H1 (cell line): Measurements from ENCODE around the gene LTBP4.

Experiments
- EP300 ChIP-seq, 2 experiments: IDR thresholded peaks; 1 replicate in 1 of 2; 2 replicates in 1 of 2; pipeline ENCODE4 v1.6.1; 2011 to 2012; ENCODE audit warnings: low read depth in 2 of 2, low read length in 2 of 2, mild to moderate bottlenecking in 2 of 2, borderline replicate concordance in 1 of 2, inconsistent platforms in 1 of 2, moderate library complexity in 1 of 2
- POLR2A ChIP-seq, 2 experiments: IDR thresholded peaks; 1 replicate in 1 of 2; 2 replicates in 1 of 2; pipeline ENCODE4 v1.6.1; 2011; ENCODE audit warnings: low read depth in 2 of 2, low read length in 2 of 2, mild to moderate bottlenecking in 2 of 2; ENCODE audit errors: control extremely low read depth in 1 of 2
- SAP30 ChIP-seq: fragments of 300-600 bp; sonication (generic); IDR thresholded peaks from 2 replicates; pipeline ENCODE4 v1.7.1; 2012; ENCODE audit warnings: low read length, moderate library complexity, mild to moderate bottlenecking, inconsistent platforms; ENCODE audit not compliant: insufficient read depth, insufficient replicate concordance
- TF ChIP-seq, protein P1 (sequence below), 3 experiments: IDR thresholded peaks; 1 replicate in 2 of 3; 2 replicates in 1 of 3; pipeline versions ENCODE4 v1.5.1 to v1.6.1; 2011; ENCODE audit warnings: low read length in 3 of 3, mild to moderate bottlenecking in 3 of 3, inconsistent platforms in 2 of 3, low read depth in 1 of 3, moderate library complexity in 1 of 3; ENCODE audit not compliant: insufficient read depth in 1 of 3; ENCODE audit errors: control extremely low read depth in 1 of 3

- TF ChIP-seq EP300 (IDR thresholded peaks at IDR 0.05; ENCODE audit: borderline replicate concordance in 1 of 2, low read depth in 2 of 2, low read length in 2 of 2) (no peak), SAP30 (no peak), POLR2A (IDR thresholded peaks at IDR 0.05; ENCODE audit: control extremely low read depth in 1 of 2, low read depth in 2 of 2, low read length in 2 of 2) (no peak)
- TF ChIP-seq, protein P1, sequence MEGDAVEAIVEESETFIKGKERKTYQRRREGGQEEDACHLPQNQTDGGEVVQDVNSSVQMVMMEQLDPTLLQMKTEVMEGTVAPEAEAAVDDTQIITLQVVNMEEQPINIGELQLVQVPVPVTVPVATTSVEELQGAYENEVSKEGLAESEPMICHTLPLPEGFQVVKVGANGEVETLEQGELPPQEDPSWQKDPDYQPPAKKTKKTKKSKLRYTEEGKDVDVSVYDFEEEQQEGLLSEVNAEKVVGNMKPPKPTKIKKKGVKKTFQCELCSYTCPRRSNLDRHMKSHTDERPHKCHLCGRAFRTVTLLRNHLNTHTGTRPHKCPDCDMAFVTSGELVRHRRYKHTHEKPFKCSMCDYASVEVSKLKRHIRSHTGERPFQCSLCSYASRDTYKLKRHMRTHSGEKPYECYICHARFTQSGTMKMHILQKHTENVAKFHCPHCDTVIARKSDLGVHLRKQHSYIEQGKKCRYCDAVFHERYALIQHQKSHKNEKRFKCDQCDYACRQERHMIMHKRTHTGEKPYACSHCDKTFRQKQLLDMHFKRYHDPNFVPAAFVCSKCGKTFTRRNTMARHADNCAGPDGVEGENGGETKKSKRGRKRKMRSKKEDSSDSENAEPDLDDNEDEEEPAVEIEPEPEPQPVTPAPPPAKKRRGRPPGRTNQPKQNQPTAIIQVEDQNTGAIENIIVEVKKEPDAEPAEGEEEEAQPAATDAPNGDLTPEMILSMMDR (IDR thresholded peaks at IDR 0.05; ENCODE audit: control extremely low read depth in 1 of 3, insufficient read depth in 1 of 3, low read depth in 1 of 3, low read length in 3 of 3), result no peak
These were observed 26.5 kb downstream of the LTBP4 start for GRCh38 chr19:40627486-40628279.
